Stimulated activated CD8-positive, alpha-beta memory T cell treated with anti-CD3 and anti-CD28 coated beads, Interleukin-12 subunit alpha, Interleukin-12 subunit beta, amount 100 ng/mL, for 1 hour (primary cell): ENCODE data around the gene FBXW10B.
"Not testable (repeated sequence)": the region's sequence is repeated elsewhere in the genome, so short reads cannot be mapped to it uniquely, and the experiment has no call there.

Experiments
- DNase-seq: peaks from one replicate; pipeline ENCODE4 v3.0.0-alpha.2; 2020; ENCODE audit warnings: low read depth

Gene FBXW10B

DNA sequence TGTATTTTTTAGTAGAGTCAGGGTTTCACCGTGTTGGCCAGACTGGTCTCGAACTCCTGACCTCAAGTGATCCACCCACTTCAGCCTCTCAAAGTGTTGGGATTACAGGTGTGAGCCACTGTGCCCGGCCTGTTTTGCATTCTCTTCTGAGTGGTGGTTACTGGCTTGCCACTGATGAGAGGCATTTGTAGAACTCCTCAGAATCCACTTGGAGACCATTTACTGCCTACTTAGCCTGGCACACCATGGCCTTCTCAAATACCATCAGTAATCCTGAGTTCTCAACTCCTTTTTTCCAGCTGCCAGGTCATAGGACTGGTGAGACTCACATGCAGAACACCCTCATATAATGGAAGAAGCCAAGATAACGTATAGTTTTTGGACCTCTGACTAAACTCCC, 22.5 kb upstream of the FBXW10B start:
- DNase-seq = not testable (repeated sequence)

DNA sequence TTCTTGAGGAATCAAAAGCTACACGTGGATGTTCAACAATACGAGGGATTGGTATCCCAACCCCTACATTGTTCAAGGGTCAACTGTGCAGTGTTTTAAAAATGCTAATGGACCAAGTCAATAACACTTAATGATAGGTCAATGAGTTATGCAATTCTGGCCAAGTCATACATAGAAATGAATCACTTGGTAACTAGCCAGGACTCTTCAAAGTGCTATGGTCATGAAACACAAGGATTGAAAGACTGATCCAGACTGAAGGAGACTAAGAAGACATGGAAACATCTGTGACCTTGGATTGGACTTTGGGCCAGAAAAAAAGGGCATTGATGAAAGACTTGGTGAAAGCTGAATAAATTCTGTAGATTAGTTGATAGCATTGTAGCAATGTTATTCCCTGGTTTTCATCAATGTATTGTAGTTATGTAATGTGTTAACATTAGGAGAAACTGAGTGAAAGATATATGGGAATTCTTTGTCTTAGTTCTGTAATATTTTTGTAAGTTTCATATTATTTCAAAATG, 11.5 kb upstream of the FBXW10B start:
- DNase-seq = not testable (repeated sequence)

DNA sequence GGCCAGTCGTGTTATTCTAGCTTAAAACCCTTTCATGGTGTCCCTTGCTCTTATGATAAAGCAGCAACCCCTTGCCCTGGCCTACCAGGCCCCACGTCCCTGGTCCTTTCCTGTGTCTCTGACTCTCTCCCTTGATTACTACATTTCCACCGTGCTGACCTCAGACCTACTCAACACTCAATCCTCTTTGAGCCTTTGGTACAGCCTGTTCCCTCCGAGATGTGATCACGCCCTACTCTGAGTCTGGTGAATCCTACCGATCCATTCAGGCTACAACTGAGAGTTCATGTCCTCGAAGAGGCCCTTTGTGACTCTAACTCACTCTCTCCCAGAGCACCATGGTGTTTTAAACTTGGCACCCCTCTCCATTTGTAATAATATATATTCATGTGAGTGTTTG, 10.5 kb upstream of the FBXW10B start:
- not testable (repeated sequence) for DNase-seq

DNA sequence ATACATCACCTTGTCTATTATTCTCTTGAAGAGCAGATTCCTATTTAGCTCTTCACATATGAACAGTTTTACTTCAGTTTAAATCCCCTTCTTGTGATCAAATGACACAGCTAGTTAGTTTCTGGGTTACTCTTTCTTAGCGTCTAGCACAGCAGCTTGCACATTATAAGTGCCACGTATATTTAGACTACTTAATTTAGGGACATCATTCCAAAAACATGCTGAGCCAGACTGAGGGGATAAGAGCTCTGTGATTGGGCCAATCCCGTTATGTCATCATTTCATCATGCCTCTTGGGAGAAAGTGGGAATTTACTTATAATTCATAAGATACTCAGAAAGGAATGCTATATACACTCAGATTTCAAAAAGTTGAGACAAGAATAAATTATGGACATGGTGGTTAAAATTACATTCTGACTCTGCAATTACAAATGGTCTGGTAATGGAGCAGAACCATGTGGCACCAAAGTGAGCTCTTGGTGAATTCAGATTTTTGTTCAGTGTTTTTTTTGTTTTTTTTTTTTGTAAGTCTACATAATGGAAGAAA, 4.2 kb upstream of the FBXW10B start:
- DNase-seq = not testable (repeated sequence)

DNA sequence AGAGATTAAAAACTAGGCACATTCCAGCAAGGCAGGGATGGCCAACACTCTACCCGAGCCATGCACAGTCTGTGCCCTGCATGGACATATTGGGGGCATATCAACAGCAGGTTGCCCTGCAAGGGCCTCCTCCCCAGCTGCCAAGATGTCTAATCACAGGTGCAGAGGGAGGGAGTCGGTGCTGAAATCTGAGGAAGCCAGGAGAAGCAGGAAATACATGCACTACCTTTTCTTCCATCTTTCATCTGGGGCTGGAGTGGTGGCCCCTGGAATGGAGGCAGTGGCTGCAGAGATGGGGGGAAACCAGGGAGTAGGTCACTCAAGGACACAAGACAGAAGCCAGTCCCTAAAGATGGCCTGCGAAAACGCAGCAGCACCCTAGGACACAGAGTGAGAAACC, 3.8 kb upstream of the FBXW10B start:
- DNase-seq = not testable (repeated sequence)

DNA sequence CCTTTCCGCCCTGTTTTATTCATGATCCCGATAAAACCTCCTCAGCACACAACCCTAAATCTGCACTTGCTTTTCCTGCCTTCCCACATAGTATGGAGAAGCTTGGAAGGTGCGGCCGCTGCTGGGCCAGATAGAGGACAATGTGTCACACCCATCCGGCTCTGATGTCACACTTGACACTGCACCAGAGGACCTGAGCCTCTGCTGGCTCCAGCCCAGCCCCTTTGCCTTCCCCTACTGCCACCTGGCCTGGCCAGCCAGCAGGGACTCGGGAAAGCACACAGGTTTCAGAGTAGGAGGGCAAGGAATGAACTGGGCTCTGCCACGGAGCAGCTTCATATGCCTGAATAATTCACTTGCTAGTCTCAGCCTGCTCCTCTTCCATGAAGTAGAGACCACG, 2.6 kb upstream of the FBXW10B start:
- DNase-seq = not testable (repeated sequence)

DNA sequence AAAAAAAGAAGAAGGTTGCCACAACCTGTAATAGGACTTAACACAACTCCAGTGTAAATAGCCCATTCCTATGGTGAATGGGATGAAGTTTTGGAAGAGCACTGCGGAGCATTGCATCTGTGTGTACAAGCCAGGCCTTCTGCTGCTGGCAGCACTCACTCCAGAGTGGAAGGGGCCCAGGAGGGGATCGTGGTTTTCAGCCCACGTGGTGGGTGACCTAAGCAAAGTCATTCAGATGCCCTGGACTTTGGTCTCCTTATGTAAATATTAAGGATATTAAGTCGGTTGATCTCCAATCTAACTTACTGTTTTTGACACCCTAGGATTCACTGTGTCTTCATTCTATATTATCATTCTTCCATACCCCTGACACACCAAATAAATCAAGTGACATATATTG, 2.7 kb downstream of the FBXW10B start:
- DNase-seq = not testable (repeated sequence)

DNA sequence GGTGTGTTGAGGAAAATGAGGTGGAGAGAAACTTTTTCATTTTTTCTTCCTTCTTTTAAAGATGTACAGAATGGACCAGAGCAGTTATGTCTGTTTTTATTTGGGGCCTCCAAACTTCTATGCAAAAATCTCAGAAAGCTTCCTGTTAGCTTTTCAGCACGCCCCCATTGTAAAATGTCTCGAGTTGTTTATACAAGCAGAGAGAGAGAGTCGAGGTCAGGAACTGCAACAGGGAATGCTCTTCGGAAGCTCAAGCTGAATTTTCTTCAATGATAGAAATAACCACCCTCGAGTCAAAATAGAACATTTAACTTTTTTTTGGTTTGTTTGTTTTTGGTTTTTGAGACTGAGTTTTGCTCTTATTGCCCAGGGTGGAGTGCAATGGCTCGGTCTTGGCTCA, 3.7 kb downstream of the FBXW10B start:
- not testable (repeated sequence) for DNase-seq

DNA sequence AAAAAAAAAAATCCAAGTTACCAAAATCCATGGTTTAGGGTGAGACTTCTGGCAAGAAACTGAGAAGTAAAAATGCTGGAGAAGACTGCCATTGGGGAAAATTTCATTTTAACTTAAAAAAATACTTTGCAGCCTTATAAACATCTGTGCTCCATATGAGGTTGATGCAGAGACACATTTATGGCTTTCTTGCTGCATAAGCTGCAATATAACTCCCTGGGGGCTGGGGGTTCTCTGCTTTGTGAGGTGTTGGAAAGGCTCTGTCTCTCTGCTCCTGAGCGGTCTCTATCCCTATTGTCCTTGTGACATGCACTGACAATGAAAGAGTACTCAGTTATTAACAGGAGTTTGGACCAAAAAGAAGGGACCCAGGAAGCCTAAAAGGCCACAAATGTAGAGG, 6.4 kb downstream of the FBXW10B start:
- DNase-seq = not testable (repeated sequence)

DNA sequence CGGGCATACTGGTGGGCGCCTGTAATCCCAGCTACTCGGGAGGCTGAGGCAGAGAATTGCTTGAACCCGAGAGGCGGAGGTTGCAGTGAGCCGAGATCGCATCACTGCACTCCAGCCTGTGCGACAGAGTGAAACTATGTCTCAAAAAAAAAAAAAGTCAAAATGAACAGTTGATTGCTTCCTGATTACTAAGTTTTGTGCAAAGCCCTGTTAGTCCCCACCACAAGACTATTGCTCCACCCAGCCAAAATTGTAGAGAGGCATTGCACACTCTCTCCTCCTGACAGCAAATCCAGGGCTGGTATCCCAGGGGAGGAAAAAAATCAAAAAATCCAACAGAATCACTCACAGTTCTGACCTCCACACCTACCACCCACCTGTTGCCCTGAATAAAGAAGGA, 26.5 kb downstream of the FBXW10B start:
- DNase-seq = not testable (repeated sequence)

DNA sequence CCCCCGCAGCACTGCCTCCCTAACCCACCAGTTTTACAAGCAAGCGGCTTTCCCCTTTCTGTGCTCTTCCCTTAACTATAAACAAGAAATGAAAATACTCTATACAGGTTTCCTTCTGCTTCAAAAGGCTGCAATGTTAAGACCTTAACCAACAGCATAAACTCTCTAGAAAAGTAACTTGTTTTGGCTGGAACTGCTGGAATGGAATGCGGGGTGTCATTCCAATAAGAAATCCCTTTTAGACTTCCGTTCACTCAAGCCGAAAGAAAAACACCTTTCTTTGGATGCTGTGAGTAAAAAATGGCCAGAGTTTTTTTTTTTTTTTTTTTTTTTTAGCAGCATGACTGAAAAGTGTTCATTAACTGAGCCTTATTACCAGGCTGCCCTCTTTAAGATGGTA, 27.5 kb downstream of the FBXW10B start:
- DNase-seq = not testable (repeated sequence)

DNA sequence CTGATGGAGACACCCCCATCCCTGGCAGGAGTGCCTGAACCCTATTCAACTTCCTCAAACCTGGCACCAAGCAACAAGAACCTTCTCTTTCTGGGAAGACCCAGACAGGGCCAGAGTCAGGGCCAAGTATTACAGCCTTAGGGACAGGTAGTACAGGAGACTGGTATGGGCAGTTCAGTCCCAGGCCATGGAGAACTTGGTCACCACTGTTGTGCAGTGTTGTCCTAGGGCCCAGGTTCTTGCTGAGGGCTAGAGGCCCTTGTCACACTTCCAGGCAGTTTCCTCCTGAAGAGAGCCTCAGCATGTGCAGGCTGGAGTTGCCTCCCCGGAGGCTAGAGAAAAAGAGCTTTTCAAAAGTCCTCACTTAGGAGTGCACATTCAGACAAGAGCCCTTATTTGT, 28.7 kb downstream of the FBXW10B start:
- not testable (repeated sequence) for DNase-seq

DNA sequence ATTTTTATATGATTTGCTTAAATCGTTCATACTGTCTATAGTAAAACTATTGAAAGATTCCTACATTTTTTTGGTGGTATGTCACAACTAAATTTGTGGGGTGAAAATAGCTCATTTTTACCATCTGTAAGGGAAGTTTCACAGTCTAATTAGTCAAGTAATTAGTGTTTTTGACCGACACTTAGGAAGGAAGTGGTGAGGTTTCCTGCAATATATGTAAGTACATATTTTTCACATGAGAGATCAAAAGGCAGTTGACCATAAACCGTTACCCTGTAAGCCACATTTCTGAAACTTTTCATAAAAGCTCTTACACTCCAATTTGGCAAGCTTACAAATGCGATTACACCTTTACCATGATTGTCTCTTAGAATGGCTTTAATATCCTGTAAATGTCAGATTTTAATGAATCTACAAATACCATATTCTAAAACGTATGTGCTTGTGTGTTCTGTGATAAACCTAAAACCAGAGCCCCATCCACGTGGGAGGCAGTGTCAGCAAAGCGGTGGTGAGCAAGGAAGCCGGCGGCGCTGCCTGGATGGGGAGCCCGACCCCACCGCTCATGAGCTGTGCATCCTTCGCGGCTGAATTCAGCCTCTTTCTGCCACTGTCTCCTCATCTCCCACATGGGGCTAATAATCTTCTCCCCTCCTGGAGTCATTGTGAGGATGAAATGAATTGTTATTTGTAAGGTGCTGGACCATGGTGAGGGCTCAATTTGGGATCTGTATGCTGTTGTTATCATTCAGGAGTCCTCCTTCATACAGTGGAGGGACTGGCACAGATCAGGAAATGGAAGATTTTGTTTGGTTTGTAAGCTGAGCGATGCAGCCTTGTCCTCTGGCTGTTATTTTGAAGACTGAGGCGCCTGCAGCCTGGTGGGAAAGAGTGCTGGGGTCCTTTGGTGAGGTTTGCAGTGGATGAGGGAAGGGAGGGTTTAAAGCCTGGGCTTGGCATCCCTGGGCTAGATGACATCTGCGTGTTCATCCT, 29.7 kb downstream of the FBXW10B start:
- DNase-seq = peak; percentile 2

DNA sequence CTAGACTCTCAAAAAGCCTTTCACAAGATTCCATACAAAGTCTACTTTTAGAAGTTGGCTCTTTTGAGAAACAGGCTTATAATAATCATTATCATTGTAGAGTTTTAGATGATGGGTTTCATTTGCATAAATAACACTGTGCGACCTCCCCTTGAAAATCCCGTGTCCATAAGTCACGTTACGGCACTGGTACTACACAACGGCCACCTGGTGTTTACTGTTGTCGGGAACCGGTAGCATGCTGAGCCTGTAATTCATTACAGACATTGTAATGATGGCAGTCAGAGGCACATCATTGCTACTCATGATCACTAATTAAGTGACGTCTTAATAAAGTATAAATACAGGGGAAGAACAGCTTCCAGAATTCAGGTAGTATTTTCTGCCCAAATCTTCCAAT, 31.5 kb downstream of the FBXW10B start:
- not testable (repeated sequence) for DNase-seq

DNA sequence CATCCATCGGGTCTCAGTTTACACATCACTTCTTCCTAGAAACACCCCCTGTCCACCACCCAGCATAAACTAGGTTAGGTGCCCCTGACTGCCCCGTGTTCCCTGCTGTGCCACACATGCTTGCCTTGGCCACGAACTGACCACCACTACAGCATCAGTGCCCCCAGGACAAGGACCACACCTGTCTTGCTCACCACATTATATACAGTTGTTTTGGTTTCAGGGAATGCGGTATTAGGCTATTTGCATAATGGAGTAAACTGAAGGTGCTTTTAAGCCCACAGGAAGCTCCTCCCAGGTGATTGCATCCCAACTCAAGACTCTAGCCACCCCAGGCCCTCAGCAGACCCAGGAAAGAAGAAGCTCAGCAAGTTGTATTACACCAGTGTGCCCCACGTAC, 36.2 kb downstream of the FBXW10B start:
- not testable (repeated sequence) for DNase-seq

DNA sequence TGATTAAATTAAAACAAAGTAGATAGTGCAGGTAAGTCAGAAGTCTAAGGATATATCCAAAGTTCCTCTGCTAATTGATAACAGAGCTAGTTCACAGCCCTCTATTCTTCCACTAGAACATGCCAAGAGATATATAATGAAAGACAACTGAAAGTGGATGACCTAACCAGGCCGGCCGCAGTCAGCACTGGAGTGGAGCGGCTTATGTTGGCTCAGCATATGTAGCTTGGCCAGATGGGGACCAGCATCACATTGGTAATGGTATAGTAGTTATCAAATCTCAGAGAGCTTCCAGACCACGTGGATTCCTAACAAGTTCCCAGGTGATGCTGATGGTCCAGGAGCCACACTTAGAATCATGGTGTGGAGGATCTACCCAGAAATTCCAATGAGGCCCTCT, 38.0 kb downstream of the FBXW10B start:
- not testable (repeated sequence) for DNase-seq

DNA sequence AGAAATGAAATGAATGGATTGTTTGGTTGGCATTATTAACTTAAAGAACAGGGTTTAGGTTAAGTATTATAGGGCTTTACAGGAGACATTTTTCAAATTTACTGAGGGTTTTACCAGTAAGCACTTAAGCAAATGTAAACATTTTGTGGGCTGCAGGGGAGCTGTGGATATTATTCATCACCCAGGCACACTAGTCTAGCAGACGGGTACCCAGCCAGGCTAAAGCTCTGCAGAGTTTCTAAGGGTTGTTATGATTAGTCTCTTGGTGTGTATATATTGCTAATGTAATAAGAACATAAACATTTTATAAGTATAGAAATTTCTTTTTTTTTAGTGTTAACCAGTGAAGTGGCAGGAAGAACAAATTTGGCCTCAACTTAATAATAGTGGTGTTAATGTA, 42.7 kb downstream of the FBXW10B start:
- DNase-seq = not testable (repeated sequence)

DNA sequence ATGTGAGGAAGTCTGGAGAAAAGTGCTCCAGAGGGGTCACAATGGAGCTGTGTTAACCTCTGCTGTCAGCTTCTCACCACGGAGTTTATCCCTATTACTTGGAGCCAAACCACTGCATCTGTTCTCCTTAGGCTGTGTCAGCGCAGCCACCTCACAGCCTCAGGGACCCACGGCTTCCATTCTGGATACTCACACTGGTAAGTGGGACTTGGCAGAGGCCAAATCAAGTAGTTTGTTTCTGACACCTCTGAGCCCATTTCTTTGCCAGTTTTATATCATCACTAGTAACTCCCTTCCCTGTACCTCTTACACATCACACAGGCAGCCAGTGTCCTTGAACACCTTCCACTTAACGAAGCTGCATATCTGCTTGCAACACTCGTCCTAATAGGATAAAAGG, 44.8 kb downstream of the FBXW10B start:
- not testable (repeated sequence) for DNase-seq

DNA sequence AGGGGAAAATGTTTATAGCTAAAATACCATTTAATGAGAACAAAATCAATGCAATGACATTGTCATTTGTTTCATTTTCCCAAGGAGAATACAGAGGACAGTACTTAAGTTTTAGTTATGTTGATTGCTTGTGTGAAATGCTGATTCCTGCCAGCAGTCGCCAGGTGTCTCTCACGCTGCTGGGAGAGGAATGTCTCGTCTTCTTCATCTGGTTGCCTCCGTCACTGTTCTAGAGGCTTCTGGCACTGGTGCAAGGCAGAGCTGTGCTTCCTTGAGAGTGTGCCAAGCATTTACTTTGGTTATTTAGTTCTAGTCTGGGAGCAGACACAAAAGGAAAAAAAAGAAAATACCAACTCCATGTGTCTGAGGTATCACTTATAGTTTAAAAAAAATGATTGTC, 45.6 kb downstream of the FBXW10B start:
- DNase-seq = not testable (repeated sequence)
